C4-2B (cell line): ENCODE results near the gene SOS2.

Experiments used
- H3K27ac ChIP-seq: fragments of 450-650 bp; 2 replicates; pipeline ENCODE4 v1.5.1; 2017
- ZFX ChIP-seq: fragments of 450-650 bp; IDR thresholded peaks from 2 replicates; pipeline ENCODE4 v1.6.1; 2017
- TF ChIP-seq, protein P1 (sequence below): fragments of 450-650 bp; conservative IDR thresholded peaks from 2 replicates; pipeline ENCODE4 v1.5.1; 2017; ENCODE audit warnings: mild to moderate bottlenecking

Gene SOS2

GRCh38 chr14:50231475-50232275 is at the start of gene SOS2:
TSS of gene SOS2 (minus strand) at chr14:50231578. CDS start at chr14:50231283, 295 bp downstream.
- H3K27ac ChIP-seq = peak within 1 kb of the TSS; percentile 93
- TF ChIP-seq, protein P1, sequence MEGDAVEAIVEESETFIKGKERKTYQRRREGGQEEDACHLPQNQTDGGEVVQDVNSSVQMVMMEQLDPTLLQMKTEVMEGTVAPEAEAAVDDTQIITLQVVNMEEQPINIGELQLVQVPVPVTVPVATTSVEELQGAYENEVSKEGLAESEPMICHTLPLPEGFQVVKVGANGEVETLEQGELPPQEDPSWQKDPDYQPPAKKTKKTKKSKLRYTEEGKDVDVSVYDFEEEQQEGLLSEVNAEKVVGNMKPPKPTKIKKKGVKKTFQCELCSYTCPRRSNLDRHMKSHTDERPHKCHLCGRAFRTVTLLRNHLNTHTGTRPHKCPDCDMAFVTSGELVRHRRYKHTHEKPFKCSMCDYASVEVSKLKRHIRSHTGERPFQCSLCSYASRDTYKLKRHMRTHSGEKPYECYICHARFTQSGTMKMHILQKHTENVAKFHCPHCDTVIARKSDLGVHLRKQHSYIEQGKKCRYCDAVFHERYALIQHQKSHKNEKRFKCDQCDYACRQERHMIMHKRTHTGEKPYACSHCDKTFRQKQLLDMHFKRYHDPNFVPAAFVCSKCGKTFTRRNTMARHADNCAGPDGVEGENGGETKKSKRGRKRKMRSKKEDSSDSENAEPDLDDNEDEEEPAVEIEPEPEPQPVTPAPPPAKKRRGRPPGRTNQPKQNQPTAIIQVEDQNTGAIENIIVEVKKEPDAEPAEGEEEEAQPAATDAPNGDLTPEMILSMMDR = peak; percentile 19
- peak; percentile 54 for TF ChIP-seq ZFX

- no peak for TF ChIP-seq ZFX
- TF ChIP-seq, protein P1 = no peak
- no peak overlapping the region for H3K27ac ChIP-seq
These were observed 41.1 kb upstream of the SOS2 start for GRCh38 chr14:50272498-50272897.

DNA sequence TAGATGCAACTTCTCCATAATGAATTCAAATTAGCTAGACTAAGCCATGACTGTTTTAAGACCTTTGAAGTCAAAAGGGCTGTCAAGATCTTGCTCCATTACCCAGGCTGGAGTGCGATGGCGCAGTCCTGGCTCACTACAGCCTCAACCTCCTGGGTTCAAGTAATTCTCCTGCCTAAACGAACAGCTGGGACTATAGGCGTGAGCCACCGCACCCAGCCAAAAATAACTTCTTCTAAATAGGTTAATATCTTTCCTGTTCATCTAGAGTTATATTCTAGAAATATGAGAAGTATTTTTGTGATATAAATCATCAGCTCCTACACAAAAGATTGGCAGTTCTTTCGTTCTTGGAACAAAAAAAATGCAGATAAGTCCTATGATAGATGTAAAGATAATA is 39.6 kb upstream of the SOS2 start:
- TF ChIP-seq, protein P1 = no peak
- TF ChIP-seq ZFX = no peak
- H3K27ac ChIP-seq = no peak overlapping the region

GRCh38 chr14:50265029-50265428 is 33.7 kb upstream of the SOS2 start:
- TF ChIP-seq, protein P1 = no peak
- no peak for TF ChIP-seq ZFX
- H3K27ac ChIP-seq = no peak overlapping the region

DNA sequence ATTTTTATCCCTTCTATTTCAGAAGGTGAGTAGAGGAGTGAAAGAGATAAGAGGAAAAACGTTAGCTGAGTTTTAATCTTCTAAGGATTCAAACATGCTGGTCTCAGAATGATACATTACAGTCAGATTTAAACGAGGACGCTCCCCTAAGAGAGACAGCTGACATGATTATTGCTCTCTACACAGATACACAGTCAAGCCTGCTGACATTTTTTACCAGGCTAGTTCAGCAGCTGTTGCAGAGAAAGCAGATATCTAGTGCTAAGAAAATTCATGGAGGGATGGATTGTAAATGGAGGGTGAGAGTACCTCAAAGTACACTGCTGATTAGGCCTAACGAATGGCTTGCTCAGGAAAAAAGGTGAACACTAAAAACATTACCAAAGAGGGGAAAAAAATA is 31.9 kb upstream of the SOS2 start:
- TF ChIP-seq ZFX = no peak
- TF ChIP-seq, protein P1 = no peak
- no peak overlapping the region for H3K27ac ChIP-seq

- no peak overlapping the region for H3K27ac ChIP-seq
- TF ChIP-seq ZFX = no peak
- TF ChIP-seq, protein P1 = no peak
These were observed 31.5 kb upstream of the SOS2 start for GRCh38 chr14:50262865-50263264.

DNA sequence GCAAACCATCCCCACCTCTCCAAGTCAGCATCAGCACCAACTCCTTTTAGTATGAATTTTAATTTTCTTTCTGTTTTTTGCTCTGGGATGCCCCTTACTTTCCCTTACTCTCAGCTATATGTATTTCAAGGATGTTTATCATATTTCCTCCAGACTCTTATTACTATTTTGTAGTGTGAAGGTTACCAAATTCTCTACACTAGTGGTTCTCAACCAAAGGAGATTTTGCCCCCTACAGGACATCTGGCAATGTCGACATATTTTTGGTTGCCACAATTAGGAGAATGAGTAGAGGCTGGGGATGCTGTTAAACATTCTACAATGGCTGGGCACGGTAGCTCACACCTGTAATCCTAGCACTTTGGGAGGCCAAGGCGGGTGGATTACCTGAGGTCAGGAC is 29.1 kb upstream of the SOS2 start:
- H3K27ac ChIP-seq = no peak overlapping the region
- TF ChIP-seq ZFX = no peak
- TF ChIP-seq, protein P1 = peak; percentile 57
